Trophoblast cell (in vitro differentiated cells and primary cell): ENCODE data around the gene RHOG.

Experiments
- DNase-seq, 2 donors: peaks; one replicate each; pipeline ENCODE4 v3.0.0-alpha.2; 2016
- H2AFZ ChIP-seq: 2 replicates; pipeline ENCODE4 v1.6.1; 2013; ENCODE audit warnings: low read length, moderate library complexity, mild to moderate bottlenecking; ENCODE audit not compliant: insufficient read depth, poor library complexity
- H2AK5ac ChIP-seq: 2 replicates; pipeline ENCODE4 v1.6.1; 2013; ENCODE audit warnings: mild to moderate bottlenecking, low read length
- H2BK120ac ChIP-seq: 2 replicates; pipeline ENCODE4 v1.6.1; 2013; ENCODE audit warnings: low read length, mild to moderate bottlenecking, moderate library complexity; ENCODE audit not compliant: insufficient read depth, poor library complexity
- H2BK12ac ChIP-seq: 2 replicates; pipeline ENCODE4 v1.6.1; 2013; ENCODE audit warnings: mild to moderate bottlenecking, low read length, moderate library complexity
- H2BK5ac ChIP-seq: 2 replicates; pipeline ENCODE4 v1.6.1; 2013; ENCODE audit warnings: low read length, low read depth, moderate library complexity, mild to moderate bottlenecking; ENCODE audit not compliant: poor library complexity
- H3K14ac ChIP-seq: 2 replicates; pipeline ENCODE4 v1.6.1; 2013; ENCODE audit warnings: mild to moderate bottlenecking, low read length
- H3K18ac ChIP-seq: 2 replicates; pipeline ENCODE4 v1.6.1; 2013; ENCODE audit warnings: mild to moderate bottlenecking, low read length
- H3K23ac ChIP-seq: 2 replicates; pipeline ENCODE4 v1.6.1; 2013; ENCODE audit warnings: low read length
- H3K27ac ChIP-seq: 2 replicates; pipeline ENCODE4 v1.5.1; 2013; ENCODE audit warnings: low read depth, mild to moderate bottlenecking, inconsistent platforms, low read length, moderate library complexity
- H3K27me3 ChIP-seq: 2 replicates; pipeline ENCODE4 v1.6.1; 2013; ENCODE audit warnings: inconsistent platforms, mild to moderate bottlenecking, low read length, moderate library complexity; ENCODE audit not compliant: insufficient read depth
- H3K36me3 ChIP-seq, 2 experiments: 1 replicate in 1 of 2; 2 replicates in 1 of 2; pipeline ENCODE4 v1.6.1; 2013; ENCODE audit warnings: low read length in 2 of 2, mild to moderate bottlenecking in 2 of 2, moderate library complexity in 1 of 2; ENCODE audit not compliant: insufficient read depth in 2 of 2, control insufficient read depth in 1 of 2
- H3K4ac ChIP-seq: 2 replicates; pipeline ENCODE4 v1.6.1; 2013; ENCODE audit warnings: low read depth, mild to moderate bottlenecking, low read length, moderate library complexity
- H3K4me1 ChIP-seq, 2 experiments: 1 replicate in 1 of 2; 2 replicates in 1 of 2; pipeline ENCODE4 v1.6.1; 2013; ENCODE audit warnings: low read length in 2 of 2, mild to moderate bottlenecking in 2 of 2, moderate library complexity in 1 of 2; ENCODE audit not compliant: insufficient read depth in 2 of 2, control insufficient read depth in 1 of 2
- H3K4me2 ChIP-seq: 2 replicates; pipeline ENCODE4 v1.6.1; 2013; ENCODE audit warnings: inconsistent platforms, mild to moderate bottlenecking, low read length, moderate library complexity
- H3K4me3 ChIP-seq: 2 replicates; pipeline ENCODE4 v1.5.1; 2013; ENCODE audit warnings: mild to moderate bottlenecking, low read depth, low read length, inconsistent platforms
- H3K79me1 ChIP-seq: one replicate; pipeline ENCODE4 v1.6.1; 2013; ENCODE audit warnings: low read length
- H3K79me2 ChIP-seq: 2 replicates; pipeline ENCODE4 v1.6.1; 2013; ENCODE audit warnings: low read length, mild to moderate bottlenecking; ENCODE audit not compliant: control insufficient read depth, insufficient read depth, poor library complexity
- H3K9ac ChIP-seq: 2 replicates; pipeline ENCODE4 v1.6.1; 2013; ENCODE audit warnings: mild to moderate bottlenecking, low read length
- H3K9me3 ChIP-seq: 2 replicates; pipeline ENCODE4 v1.6.1; 2013; ENCODE audit warnings: low read depth, mild to moderate bottlenecking, control low read depth, inconsistent platforms, low read length; ENCODE audit not compliant: insufficient read depth
- H4K12ac ChIP-seq: 2 replicates; pipeline ENCODE4 v1.6.1; 2013; ENCODE audit warnings: low read depth, mild to moderate bottlenecking, low read length, moderate library complexity
- H4K8ac ChIP-seq: 2 replicates; pipeline ENCODE4 v1.6.1; 2013; ENCODE audit warnings: low read depth, mild to moderate bottlenecking, low read length, moderate library complexity
- H4K91ac ChIP-seq: one replicate; pipeline ENCODE4 v1.6.1; 2013; ENCODE audit warnings: low read depth, mild to moderate bottlenecking, low read length, moderate library complexity
- WGBS: extraction: QIAGEN DNeasy Blood & Tissue Kit; methylation state at CpG from one replicate; pipeline ENCODE4 v1.1.7; 2013; ENCODE audit warnings: missing lambda C conversion rate; ENCODE audit not compliant: insufficient read length, insufficient coverage; ENCODE audit errors: extremely low coverage; 5-methylcytosine and 5-hydroxymethylcytosine counted together

The RHOG gene

GRCh38 chr11:3879216-3879966 lies 38.6 kb upstream of the RHOG start:
- H3K14ac ChIP-seq: no peak overlapping the region
- no peak overlapping the region for H2BK120ac ChIP-seq
- no peak overlapping the region for H4K12ac ChIP-seq
- no peak overlapping the region for H2BK5ac ChIP-seq
- H2BK12ac ChIP-seq: no peak overlapping the region
- no peak overlapping the region for H3K27ac ChIP-seq
- peaks cover 0 to 1% of the 10 kb centered on the region in 2 experiments for H3K36me3 ChIP-seq
- H2AFZ ChIP-seq: no peak overlapping the region
- no peaks in the 10 kb centered on the region for H3K9me3 ChIP-seq
- DNase-seq: no peak
- H3K18ac ChIP-seq: no peak overlapping the region
- H3K27me3 ChIP-seq: no peaks in the 10 kb centered on the region
- peaks cover 2% of the 10 kb centered on the region for H3K79me2 ChIP-seq
- peaks cover 3 to 7% of the 10 kb centered on the region in 2 experiments for H3K4me1 ChIP-seq
- no CpG with 5 or more reads among the region's 4 CpGs for WGBS
- no peak overlapping the region for H3K4me3 ChIP-seq
- no peak overlapping the region for H4K91ac ChIP-seq
- H3K4me2 ChIP-seq: no peak overlapping the region
- no peak overlapping the region for H3K4ac ChIP-seq
- H2AK5ac ChIP-seq: no peak overlapping the region
- no peak overlapping the region for H4K8ac ChIP-seq
- no peak overlapping the region for H3K23ac ChIP-seq
- H3K9ac ChIP-seq: no peak overlapping the region
- no peaks in the 10 kb centered on the region for H3K79me1 ChIP-seq

GRCh38 chr11:3878258-3878584 lies 37.5 kb upstream of the RHOG start:
- no peak overlapping the region for H3K4me3 ChIP-seq
- H3K23ac ChIP-seq: no peak overlapping the region
- H3K79me2 ChIP-seq: peaks cover 2% of the 10 kb centered on the region
- no peak overlapping the region for H3K27ac ChIP-seq
- H3K79me1 ChIP-seq: no peaks in the 10 kb centered on the region
- H2AFZ ChIP-seq: no peak overlapping the region
- H3K14ac ChIP-seq: no peak overlapping the region
- no peak overlapping the region for H4K91ac ChIP-seq
- DNase-seq: no peak
- H3K4me1 ChIP-seq: peaks cover 3 to 7% of the 10 kb centered on the region in 2 experiments
- no peaks in the 10 kb centered on the region for H3K27me3 ChIP-seq
- H2AK5ac ChIP-seq: no peak overlapping the region
- no peak overlapping the region for H4K8ac ChIP-seq
- H4K12ac ChIP-seq: no peak overlapping the region
- no peaks in the 10 kb centered on the region for H3K9me3 ChIP-seq
- H2BK5ac ChIP-seq: no peak overlapping the region
- no peak overlapping the region for H3K4me2 ChIP-seq
- no peak overlapping the region for H2BK12ac ChIP-seq
- no peak overlapping the region for H3K9ac ChIP-seq
- no peak overlapping the region for H2BK120ac ChIP-seq
- no peak overlapping the region for H3K18ac ChIP-seq
- peaks cover 0 to 1% of the 10 kb centered on the region in 2 experiments for H3K36me3 ChIP-seq
- H3K4ac ChIP-seq: no peak overlapping the region

GRCh38 chr11:3877364-3878257 lies 36.9 kb upstream of the RHOG start:
- H3K79me2 ChIP-seq: peaks cover 2% of the 10 kb centered on the region
- peak in 1 of 2 donors; percentile 39 for DNase-seq
- H3K9me3 ChIP-seq: no peaks in the 10 kb centered on the region
- no peak overlapping the region for H4K8ac ChIP-seq
- no peak overlapping the region for H3K18ac ChIP-seq
- H2BK120ac ChIP-seq: no peak overlapping the region
- H3K36me3 ChIP-seq: peaks cover 0 to 1% of the 10 kb centered on the region in 2 experiments
- H4K12ac ChIP-seq: no peak overlapping the region
- H3K14ac ChIP-seq: no peak overlapping the region
- H3K27me3 ChIP-seq: no peaks in the 10 kb centered on the region
- no peak overlapping the region for H3K4me3 ChIP-seq
- H3K9ac ChIP-seq: no peak overlapping the region
- H4K91ac ChIP-seq: no peak overlapping the region
- H2AK5ac ChIP-seq: no peak overlapping the region
- no peak overlapping the region for H2BK5ac ChIP-seq
- no peak overlapping the region for H3K4ac ChIP-seq
- H3K4me2 ChIP-seq: no peak overlapping the region
- no peak overlapping the region for H2AFZ ChIP-seq
- peaks cover 3 to 7% of the 10 kb centered on the region in 2 experiments for H3K4me1 ChIP-seq
- no peaks in the 10 kb centered on the region for H3K79me1 ChIP-seq
- WGBS: no CpG with 5 or more reads among the region's 8 CpGs
- no peak overlapping the region for H3K23ac ChIP-seq
- H2BK12ac ChIP-seq: no peak overlapping the region
- no peak overlapping the region for H3K27ac ChIP-seq

- Histone ChIP-seq H3K79me1 (no peaks in the 10 kb centered on the region), H4K8ac (no peak overlapping the region), H2AFZ (no peak overlapping the region), H2AK5ac (no peak overlapping the region), H3K9ac (no peak overlapping the region), H2BK12ac (no peak overlapping the region), H2BK5ac (no peak overlapping the region), H2BK120ac (no peak overlapping the region), H3K4me3 (no peak overlapping the region), H3K14ac (no peak overlapping the region), H3K79me2 (peaks cover 2% of the 10 kb centered on the region), H3K27ac (no peak overlapping the region), H3K4me2 (no peak overlapping the region), H3K4me1 (peaks cover 3 to 7% of the 10 kb centered on the region in 2 experiments), H3K27me3 (no peaks in the 10 kb centered on the region), H4K12ac (no peak overlapping the region), H4K91ac (no peak overlapping the region), H3K18ac (no peak overlapping the region), H3K4ac (no peak overlapping the region), H3K23ac (no peak overlapping the region), H3K9me3 (no peaks in the 10 kb centered on the region), H3K36me3 (peaks cover 0 to 1% of the 10 kb centered on the region in 2 experiments)
- WGBS: no CpG with 5 or more reads among the region's 3 CpGs
- no peak for DNase-seq
Measured at GRCh38 chr11:3876613-3877012, 35.9 kb upstream of the RHOG start.
